ENCODE measurements around the gene NACA. TPM values are rescaled to one million over a fixed set of nuclear protein-coding genes. Genes with fewer than 3 reads are reported as not detected.
A peak's percentile ranks its signal among the peaks of the same experiment; 100 is the strongest.

Gene NACA
- total and polyA plus RNA-seq, 8 donors, result 531 to 2,541 (median 2,355) TPM

- no peak overlapping the region for H3K4me3 ChIP-seq
- DNase-seq, result no peak
- no peaks in the 10 kb centered on the region for H3K9me3 ChIP-seq
- H3K4me1 ChIP-seq, result peaks cover 0 to 6% of the 10 kb centered on the region in 2 donors
- no peaks in the 10 kb centered on the region for H3K27me3 ChIP-seq
- TF ChIP-seq CTCF (IDR thresholded peaks at IDR 0.05), result no peak
- H3K36me3 ChIP-seq, result no peaks in the 10 kb centered on the region
- intact Hi-C loops (cut with DNase I), result no loop called here
- no peak overlapping the region for H3K27ac ChIP-seq
- no peak for ATAC-seq
These were observed 30.9 kb downstream of the NACA start for GRCh38 chr12:56694161-56694560.

DNA sequence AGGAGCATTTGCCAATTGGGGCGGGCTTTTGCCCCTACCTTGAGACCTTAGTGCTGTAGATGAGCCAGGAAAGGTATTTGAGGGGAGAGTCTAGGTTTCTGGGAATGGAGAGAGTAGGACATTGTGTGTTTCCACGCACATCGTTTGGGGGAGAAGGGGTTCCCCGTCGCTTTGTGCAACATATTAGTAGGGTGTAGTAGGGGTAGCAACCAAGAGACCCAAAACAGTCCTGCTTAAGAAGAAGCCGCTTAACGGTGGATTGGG is 36.3 kb downstream of the NACA start:
- Histone ChIP-seq H3K4me3 (peak overlapping the region; percentile 27 to 79), H3K4me1 (peaks cover 10 to 30% of the 10 kb centered on the region in 2 donors), H3K27me3 (no peaks in the 10 kb centered on the region), H3K9me3 (no peaks in the 10 kb centered on the region), H3K36me3 (no peaks in the 10 kb centered on the region), H3K27ac (peak overlapping the region; percentile 99 to 100)
- intact Hi-C loops (cut with DNase I), result no loop called here
- no peak for DNase-seq
- TF ChIP-seq CTCF (IDR thresholded peaks at IDR 0.05), result no peak
- ATAC-seq, result no peak

DNA sequence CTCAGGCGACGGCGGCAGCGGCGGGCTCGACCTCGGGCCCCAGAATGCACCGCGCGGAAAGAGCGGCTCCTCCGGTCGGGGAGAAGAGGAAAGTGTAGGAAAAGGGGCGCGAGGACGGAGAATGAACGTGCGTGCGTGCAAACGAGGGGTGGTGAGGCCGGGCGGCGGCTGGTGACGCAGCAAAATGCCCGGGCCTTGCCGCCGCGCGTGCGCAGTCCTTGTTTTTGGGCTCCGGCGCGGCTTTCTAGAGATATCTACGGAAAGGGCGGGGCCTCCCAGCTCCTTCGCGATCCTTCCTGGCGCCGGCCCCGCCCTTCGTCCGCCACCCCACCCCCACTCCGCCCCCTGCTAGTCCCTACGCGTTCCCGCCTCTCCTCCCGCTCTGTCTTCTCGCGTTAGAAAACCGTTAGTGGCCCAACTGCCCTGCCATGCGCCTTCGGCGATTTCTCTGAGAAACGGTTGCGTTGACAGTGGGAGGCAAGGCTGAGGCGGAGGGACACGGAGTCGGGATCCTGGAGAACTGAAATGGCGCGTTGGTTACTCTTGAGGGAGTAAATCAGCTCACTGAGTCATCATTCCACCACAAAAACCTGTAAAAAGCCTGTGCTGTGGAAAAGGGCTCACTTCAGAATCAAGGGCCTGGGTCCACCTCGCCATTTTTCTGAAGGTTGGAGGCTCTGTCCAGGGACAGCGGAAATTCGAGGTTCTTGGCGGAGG is 36.8 kb downstream of the NACA start, which contains the start of gene PTGES3:
TSS of gene PTGES3 (minus strand) at position 156 of the 717 bp plus-strand sequence. CDS start 285 bp downstream, outside the sequence.
- intact Hi-C loops (cut with DNase I), result no loop called here

GRCh38 chr12:56687223-56688128 is 37.6 kb downstream of the NACA start:
- no peak for TF ChIP-seq CTCF (IDR thresholded peaks at IDR 0.05)
- intact Hi-C loops (cut with DNase I), result no loop called here
- no peaks in the 10 kb centered on the region for H3K27me3 ChIP-seq
- DNase-seq (peak; percentile 48 to 91 (median 70)), ATAC-seq (peak; percentile 41)
- peaks cover 10 to 43% of the 10 kb centered on the region in 2 donors for H3K4me1 ChIP-seq
- H3K27ac ChIP-seq, result peak overlapping the region; percentile 99 to 100
- peaks cover 0 to 6% of the 10 kb centered on the region in 2 donors for H3K36me3 ChIP-seq
- peak overlapping the region; percentile 79 to 89 for H3K4me3 ChIP-seq
- no peaks in the 10 kb centered on the region for H3K9me3 ChIP-seq

More for the DNA sequence above, 36.8 kb downstream of the NACA start, which contains the start of gene PTGES3:
- ATAC-seq (peak; percentile 88), DNase-seq (peak; percentile 97 to 99 (median 98))
- H3K27ac ChIP-seq, result peak within 1 kb of the TSS; percentile 99 to 100
- no peaks in the 10 kb centered on the region for H3K9me3 ChIP-seq
- no peaks in the 10 kb centered on the region for H3K36me3 ChIP-seq
- H3K4me1 ChIP-seq, result peaks cover 10 to 35% of the 10 kb centered on the region in 2 donors
- no peak for TF ChIP-seq CTCF (IDR thresholded peaks at IDR 0.05)
- no peaks in the 10 kb centered on the region for H3K27me3 ChIP-seq
- H3K4me3 ChIP-seq, result peak within 1 kb of the TSS; percentile 79 to 89

All from left lung (tissue), 10 donors.